Activated T-helper 2 cell treated with anti-CD3 and anti-CD28 coated beads, Interferon-gamma antibody, Interleukin-2, Interleukin-4, amounts not matched to agents 10 μg/mL and 5 μg/mL and 100 μg/mL, durations not matched to agents 14 hours and 24 hours and 36 hours (primary cell): Measurements from ENCODE around the gene PTPN7. TPM values are rescaled to one million over a fixed set of nuclear protein-coding genes. Genes with fewer than 3 reads are reported as not detected.
A peak's percentile ranks its signal among the peaks of the same experiment; 100 is the strongest.

Source experiments
- DNase-seq: peaks from one replicate; pipeline ENCODE4 v3.0.0; 2021; ENCODE audit warnings: low spot score
- H3K27ac Mint-ChIP-seq: one replicate; pipeline ENCODE4 v1.8.0; 2021; ENCODE audit warnings: mixed read lengths
- H3K27me3 Mint-ChIP-seq: one replicate; pipeline ENCODE4 v1.8.0; 2021; ENCODE audit warnings: low read depth, mixed read lengths
- H3K36me3 Mint-ChIP-seq: one replicate; pipeline ENCODE4 v1.8.0; 2021; ENCODE audit warnings: low read depth, mixed read lengths
- H3K4me1 Mint-ChIP-seq: one replicate; pipeline ENCODE4 v1.8.0; 2021; ENCODE audit warnings: low read depth, mixed read lengths
- H3K4me3 Mint-ChIP-seq: one replicate; pipeline ENCODE4 v1.8.0; 2021; ENCODE audit warnings: low read depth, mild to moderate bottlenecking, moderate library complexity, mixed read lengths
- H3K9me3 Mint-ChIP-seq: one replicate; pipeline ENCODE4 v1.8.0; 2021; ENCODE audit warnings: mixed read lengths
- intact Hi-C: fragments of 100-400 bp; cut with micrococcal nuclease; formaldehyde crosslinking; loops from one replicate; pipeline ENCODE4 v1.15.1; 2023
- total RNA-seq: library from RNA; stranded (reverse); gene quantifications from 2 replicates; pipeline ENCODE4 v1.2.3, GENCODE V29; 2022

Gene PTPN7
- 388 and 398 TPM in 2 replicates for total RNA-seq

DNA sequence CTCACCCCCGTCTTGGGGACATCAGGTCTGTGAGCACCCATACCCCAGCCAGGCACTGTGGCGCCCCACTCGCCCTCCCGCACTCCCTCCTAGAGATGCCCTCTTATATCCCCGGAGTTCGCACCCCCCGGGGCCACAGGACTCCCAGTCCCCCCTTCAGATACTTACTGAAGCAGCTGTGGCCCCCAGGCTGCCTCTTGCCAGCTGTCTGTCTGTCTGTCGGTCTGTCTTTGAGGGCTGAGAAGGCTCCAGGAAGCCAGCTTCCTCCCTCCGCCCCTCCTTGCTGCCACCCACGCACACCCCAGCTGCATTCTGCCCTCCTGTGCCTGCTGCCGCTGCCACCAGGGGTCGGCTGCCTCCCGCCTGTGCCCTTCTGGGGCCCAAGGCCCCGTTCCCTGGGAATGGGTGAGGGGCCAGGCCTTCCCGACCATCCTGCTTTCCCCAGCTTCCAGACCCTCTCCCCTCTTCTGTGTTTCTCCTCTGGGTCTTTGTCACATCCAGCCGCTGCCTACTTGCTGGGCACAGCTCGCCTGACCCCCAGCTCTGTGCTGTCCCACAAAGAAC is at the start of gene PTPN7:
Gene PTPN7 (minus strand): TSS at position 226 of the 564 bp plus-strand sequence. CDS start 1,200 bp downstream, outside the sequence.
- peak within 1 kb of the TSS; percentile 99 for H3K27ac Mint-ChIP-seq
- peak within 1 kb of the TSS; percentile 100 for H3K4me3 Mint-ChIP-seq
- no peaks in the 10 kb centered on the region for H3K9me3 Mint-ChIP-seq
- H3K4me1 Mint-ChIP-seq = peaks cover 61% of the 10 kb centered on the region
- intact Hi-C loops = loop anchor here (5.0 kb wide), 1 partner anchor 1143 kb away; no protein-coding TSS in a partner anchor
- H3K27me3 Mint-ChIP-seq = no peaks in the 10 kb centered on the region
- peaks cover 59% of the 10 kb centered on the region for H3K36me3 Mint-ChIP-seq
- peak; percentile 58 for DNase-seq

DNA sequence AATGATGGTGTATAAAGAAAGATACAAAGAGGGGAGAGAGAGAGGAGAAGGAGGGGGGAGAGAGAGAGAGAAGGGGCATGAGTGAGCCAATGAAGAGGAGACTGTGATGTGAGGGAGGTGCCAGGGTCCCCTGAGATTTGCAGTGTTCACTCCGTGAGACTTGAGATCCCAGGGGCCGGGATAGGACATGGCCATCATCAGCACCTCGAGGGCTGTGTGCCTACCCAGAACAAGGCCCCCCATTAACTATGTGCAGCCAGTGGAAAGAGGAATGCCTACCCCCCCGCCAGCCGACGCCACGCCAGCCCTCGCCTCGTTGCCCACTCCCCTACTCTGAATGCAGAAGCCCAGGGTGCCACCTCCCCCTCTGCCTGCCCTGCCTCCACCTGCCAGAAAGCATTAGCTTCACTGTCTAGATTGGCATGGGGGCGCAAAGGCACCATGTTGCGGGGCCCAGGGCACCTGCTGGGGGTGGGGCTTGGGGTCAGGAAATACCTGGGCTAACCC is 48.0 kb upstream of the PTPN7 start:
- Mint-ChIP-seq H3K36me3 (no peaks in the 10 kb centered on the region), H3K4me3 (no peak overlapping the region), H3K27ac (no peak overlapping the region), H3K4me1 (no peaks in the 10 kb centered on the region), H3K27me3 (peaks cover 23% of the 10 kb centered on the region), H3K9me3 (no peaks in the 10 kb centered on the region)
- intact Hi-C loops = no loop called here
- DNase-seq = no peak

DNA sequence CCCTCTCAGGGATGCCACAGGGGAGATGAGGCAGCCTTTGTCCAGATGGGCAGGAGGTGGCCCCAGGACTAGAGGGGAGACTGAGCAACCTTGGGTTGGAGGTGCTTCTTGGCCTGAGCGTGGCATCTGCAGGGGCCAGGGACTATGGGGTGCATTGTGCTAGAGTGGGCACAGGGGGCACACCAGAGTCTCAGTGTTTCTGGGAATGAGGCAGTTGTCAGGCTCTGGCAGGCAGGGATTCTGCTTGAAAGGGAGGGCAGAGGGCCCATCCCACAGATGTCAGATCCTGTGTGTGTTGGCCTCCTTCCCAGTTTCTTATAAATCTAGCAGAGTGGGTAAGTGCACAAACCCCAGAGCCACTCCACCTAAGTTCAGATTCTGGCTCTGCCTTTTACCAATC is 46.9 kb upstream of the PTPN7 start:
- no peaks in the 10 kb centered on the region for H3K36me3 Mint-ChIP-seq
- DNase-seq = no peak
- H3K27ac Mint-ChIP-seq = no peak overlapping the region
- no peaks in the 10 kb centered on the region for H3K4me1 Mint-ChIP-seq
- H3K27me3 Mint-ChIP-seq = peaks cover 12% of the 10 kb centered on the region
- H3K4me3 Mint-ChIP-seq = no peak overlapping the region
- no peaks in the 10 kb centered on the region for H3K9me3 Mint-ChIP-seq
- intact Hi-C loops = no loop called here

DNA sequence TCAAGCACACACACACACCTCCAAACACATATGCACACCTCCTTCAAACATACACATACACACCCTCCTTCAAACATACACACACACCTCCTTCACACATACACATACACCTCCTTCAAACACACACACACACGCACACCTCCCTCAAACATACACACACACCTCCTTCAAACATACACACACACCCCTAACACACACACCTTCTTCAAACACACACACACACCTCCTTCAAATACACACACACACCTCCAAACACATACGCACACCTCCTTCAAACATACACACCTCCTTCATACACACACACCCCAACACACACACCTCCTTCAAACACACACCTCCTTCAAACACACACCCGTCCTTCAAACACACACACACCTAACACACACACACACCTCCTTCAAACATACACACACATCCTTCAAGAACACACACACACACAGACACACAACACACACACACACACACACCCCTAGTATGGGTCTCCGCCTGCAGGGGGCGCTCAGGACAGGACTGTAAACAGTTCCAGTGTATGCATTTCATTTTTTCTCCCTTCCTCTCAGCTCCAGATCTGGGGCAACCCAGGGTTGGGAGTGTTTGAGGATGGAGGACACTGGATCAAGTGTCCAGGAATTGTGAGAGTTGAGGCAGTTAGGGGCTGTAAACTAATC is 45.3 kb upstream of the PTPN7 start:
- H3K9me3 Mint-ChIP-seq = no peaks in the 10 kb centered on the region
- no peak for DNase-seq
- intact Hi-C loops = no loop called here
- peaks cover 7% of the 10 kb centered on the region for H3K27me3 Mint-ChIP-seq
- no peaks in the 10 kb centered on the region for H3K36me3 Mint-ChIP-seq
- H3K27ac Mint-ChIP-seq = no peak overlapping the region
- peaks cover 5% of the 10 kb centered on the region for H3K4me1 Mint-ChIP-seq
- no peak overlapping the region for H3K4me3 Mint-ChIP-seq

DNA sequence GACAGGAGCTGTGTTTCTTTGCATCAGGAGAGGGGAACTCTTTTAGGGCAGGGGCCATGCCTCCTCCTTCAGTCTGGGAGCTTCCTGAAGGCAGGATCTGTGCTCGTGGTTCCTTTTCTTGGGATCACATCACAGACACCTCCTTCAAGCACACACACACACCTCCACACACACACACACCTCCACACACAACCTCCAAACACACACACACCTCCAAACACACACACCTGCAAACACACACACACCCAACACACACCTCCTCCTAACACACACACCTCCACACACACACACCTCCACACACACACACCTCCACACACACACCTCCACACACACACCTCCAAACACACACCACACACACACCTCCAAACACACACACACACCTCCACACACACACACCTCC is 43.7 kb upstream of the PTPN7 start:
- H3K9me3 Mint-ChIP-seq = no peaks in the 10 kb centered on the region

DNA sequence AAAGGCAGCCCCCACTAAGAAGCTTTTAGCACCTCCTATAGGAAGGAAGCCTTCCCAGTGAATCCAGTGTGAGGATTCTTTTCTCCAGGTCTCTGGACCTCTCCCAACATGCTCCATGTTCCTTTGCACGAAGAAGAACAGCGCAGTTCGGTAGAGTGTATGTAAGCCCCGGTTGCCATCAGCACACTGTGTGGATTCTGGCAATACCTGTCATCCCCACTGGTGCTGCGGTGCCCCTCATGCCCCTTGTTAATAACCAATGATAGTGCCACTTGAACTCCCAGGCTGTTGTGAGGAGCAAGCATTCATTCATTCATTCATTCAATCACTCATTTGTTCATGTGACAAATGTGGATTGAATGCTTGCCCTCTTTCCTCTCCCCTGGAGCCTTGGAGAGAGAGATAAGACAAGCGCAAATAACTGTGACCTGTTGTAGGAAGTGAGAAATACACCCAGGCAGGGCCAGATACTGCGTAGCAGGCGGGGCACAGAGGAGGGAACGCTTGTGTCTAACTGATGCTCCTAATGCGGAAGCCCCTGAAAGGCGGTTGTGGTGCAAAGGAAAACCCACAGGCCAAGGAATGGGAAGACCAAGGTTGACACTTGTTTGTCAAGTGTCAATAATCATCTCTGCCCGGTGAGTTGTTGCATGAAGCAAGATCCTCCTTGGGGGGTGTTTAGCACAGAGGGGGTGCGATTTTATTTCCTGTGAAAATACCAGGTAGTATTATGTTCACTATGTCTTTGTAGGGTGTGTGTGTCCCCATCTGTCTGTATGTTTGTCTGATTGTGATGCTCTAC is 43.0 kb upstream of the PTPN7 start:
- Mint-ChIP-seq H3K36me3 (no peaks in the 10 kb centered on the region), H3K27me3 (peaks cover 11% of the 10 kb centered on the region), H3K9me3 (no peaks in the 10 kb centered on the region), H3K4me1 (peaks cover 5% of the 10 kb centered on the region), H3K27ac (no peak overlapping the region), H3K4me3 (no peak overlapping the region)
- DNase-seq = no peak
- intact Hi-C loops = no loop called here

More for the DNA sequence above, 43.7 kb upstream of the PTPN7 start:
- Mint-ChIP-seq H3K4me1 (peaks cover 5% of the 10 kb centered on the region), H3K27ac (no peak overlapping the region), H3K27me3 (peaks cover 11% of the 10 kb centered on the region), H3K4me3 (no peak overlapping the region), H3K36me3 (no peaks in the 10 kb centered on the region)
- DNase-seq = no peak
- intact Hi-C loops = no loop called here

DNA sequence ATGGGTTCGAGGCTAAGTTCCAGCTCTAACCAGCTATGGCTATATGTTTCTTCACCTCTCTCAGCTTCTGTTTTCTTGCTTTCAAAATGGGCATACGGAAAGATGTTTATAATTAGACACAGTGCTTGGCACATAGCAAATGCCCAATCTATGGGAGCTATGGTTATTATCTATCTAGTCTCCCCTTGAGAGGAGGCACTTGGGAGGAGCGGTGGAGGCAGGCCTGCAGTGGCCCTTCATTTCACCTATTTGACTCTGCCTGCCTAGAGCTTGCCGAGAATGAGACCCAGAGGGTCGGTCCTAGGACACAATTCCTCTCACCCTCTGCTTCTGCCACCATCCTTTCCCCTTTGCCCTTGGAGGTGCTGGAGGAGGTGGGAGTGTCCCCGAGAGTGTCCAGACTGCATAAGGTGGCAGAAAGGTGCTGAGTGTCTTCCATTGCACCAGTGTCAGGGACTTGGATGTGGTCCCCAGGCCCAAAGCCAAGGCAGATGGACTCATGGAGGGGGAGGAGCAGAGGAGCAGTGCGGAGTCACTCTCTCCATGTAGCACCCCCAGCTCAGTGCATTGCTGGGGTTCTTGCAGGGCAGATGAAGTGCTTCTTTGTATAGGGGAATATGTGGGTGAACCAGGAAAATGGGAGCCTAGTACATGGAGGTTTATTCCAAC is 42.2 kb upstream of the PTPN7 start:
- DNase-seq = no peak
- intact Hi-C loops = no loop called here
- no peaks in the 10 kb centered on the region for H3K9me3 Mint-ChIP-seq
- H3K27me3 Mint-ChIP-seq = peaks cover 15% of the 10 kb centered on the region
- H3K36me3 Mint-ChIP-seq = no peaks in the 10 kb centered on the region
- H3K27ac Mint-ChIP-seq = no peak overlapping the region
- peaks cover 5% of the 10 kb centered on the region for H3K4me1 Mint-ChIP-seq
- no peak overlapping the region for H3K4me3 Mint-ChIP-seq

DNA sequence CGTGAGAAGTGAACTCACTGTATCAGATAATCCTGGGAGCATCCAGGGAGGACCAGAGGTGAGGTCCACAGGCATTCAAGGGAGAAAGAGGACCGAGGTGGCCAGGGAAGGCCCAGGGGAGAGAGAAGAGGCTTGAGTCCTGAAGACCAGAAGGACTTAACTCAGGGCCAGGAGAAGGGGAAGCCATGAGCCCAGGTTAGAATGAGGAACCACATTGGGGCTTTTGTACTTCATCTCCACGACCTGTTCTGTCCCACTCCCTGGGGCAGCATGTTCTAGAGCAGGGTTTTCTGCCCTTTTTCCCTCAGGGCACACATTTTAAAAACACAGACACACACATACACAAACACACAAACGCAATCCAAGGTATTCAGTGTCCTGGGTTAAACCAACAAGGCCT is 41.6 kb upstream of the PTPN7 start:
- no peak for DNase-seq
- Mint-ChIP-seq H3K27ac (no peak overlapping the region), H3K27me3 (peaks cover 21% of the 10 kb centered on the region), H3K9me3 (no peaks in the 10 kb centered on the region), H3K36me3 (no peaks in the 10 kb centered on the region), H3K4me3 (no peak overlapping the region), H3K4me1 (peaks cover 5% of the 10 kb centered on the region)
- intact Hi-C loops = no loop called here

DNA sequence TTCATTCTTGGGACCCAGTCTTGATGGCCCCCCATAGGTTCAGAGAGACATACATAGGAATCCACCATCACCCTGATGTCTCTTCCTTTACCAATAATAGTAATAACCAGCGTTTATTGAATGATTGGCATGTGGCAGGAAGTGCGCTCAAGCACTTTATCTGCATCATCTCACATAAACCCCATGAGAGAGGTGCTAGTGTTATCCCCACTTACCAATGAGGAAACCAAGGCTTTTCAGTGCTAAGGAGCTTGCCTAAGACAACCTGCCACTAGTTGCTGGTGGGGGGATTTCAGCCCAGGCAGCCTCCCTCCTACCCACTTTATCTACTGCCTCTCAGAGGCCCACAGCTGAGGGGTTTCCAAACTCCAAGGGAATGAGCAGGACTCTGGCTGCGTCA is 40.9 kb upstream of the PTPN7 start:
- intact Hi-C loops = no loop called here
- no peak for DNase-seq
- H3K4me1 Mint-ChIP-seq = peaks cover 5% of the 10 kb centered on the region
- H3K9me3 Mint-ChIP-seq = no peaks in the 10 kb centered on the region
- no peaks in the 10 kb centered on the region for H3K36me3 Mint-ChIP-seq
- peaks cover 24% of the 10 kb centered on the region for H3K27me3 Mint-ChIP-seq
- no peak overlapping the region for H3K4me3 Mint-ChIP-seq
- H3K27ac Mint-ChIP-seq = no peak overlapping the region

DNA sequence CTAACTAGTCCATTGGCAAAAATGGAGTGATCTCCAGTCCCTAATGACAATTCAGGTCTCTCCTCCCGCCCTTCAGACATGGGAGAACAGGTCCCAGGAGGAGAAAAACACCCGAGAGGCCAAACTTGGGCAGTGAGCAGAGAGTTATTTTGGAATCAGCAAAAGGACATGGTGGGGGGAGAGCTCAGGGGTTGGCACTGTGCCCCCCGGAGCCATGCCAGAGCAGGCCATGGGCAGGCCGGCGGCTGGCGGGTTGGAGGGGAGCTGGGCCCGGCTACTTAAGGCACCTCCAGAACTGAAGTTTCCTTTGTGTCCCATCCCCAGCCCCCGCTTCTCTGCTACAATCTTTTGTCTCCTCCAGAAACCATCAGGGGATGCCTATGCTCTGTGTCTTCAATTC is 40.3 kb upstream of the PTPN7 start:
- H3K27ac Mint-ChIP-seq = no peak overlapping the region
- H3K9me3 Mint-ChIP-seq = no peaks in the 10 kb centered on the region
- no peaks in the 10 kb centered on the region for H3K36me3 Mint-ChIP-seq
- H3K27me3 Mint-ChIP-seq = peaks cover 28% of the 10 kb centered on the region
- H3K4me1 Mint-ChIP-seq = peaks cover 5% of the 10 kb centered on the region
- DNase-seq = no peak
- no peak overlapping the region for H3K4me3 Mint-ChIP-seq
- intact Hi-C loops = no loop called here

DNA sequence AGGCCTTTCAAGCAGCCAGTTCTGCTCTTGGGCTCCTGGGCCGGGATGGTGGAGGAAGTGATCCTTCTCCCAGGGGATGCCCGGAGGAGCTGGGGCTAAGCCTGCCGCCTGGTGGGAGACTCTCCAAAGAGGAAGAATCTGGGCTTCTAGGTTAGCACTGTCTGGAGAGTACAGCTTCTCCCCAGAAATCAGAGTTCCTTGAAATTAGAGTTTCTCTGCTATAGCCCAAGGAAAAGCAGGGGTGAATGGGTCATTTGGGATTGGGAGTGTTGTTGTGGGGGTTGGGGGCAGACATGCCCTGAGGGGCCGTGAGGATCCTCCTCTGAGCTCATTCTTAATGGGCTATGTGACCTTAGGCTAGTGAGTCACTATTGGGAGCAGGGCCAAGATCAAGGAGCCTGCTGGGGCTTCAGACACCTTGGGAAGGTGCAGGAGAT is 39.7 kb upstream of the PTPN7 start:
- no peaks in the 10 kb centered on the region for H3K9me3 Mint-ChIP-seq
- H3K36me3 Mint-ChIP-seq = no peaks in the 10 kb centered on the region
- intact Hi-C loops = no loop called here
- peaks cover 34% of the 10 kb centered on the region for H3K27me3 Mint-ChIP-seq
- no peak overlapping the region for H3K27ac Mint-ChIP-seq
- no peak overlapping the region for H3K4me3 Mint-ChIP-seq
- DNase-seq = no peak
- H3K4me1 Mint-ChIP-seq = peaks cover 5% of the 10 kb centered on the region

DNA sequence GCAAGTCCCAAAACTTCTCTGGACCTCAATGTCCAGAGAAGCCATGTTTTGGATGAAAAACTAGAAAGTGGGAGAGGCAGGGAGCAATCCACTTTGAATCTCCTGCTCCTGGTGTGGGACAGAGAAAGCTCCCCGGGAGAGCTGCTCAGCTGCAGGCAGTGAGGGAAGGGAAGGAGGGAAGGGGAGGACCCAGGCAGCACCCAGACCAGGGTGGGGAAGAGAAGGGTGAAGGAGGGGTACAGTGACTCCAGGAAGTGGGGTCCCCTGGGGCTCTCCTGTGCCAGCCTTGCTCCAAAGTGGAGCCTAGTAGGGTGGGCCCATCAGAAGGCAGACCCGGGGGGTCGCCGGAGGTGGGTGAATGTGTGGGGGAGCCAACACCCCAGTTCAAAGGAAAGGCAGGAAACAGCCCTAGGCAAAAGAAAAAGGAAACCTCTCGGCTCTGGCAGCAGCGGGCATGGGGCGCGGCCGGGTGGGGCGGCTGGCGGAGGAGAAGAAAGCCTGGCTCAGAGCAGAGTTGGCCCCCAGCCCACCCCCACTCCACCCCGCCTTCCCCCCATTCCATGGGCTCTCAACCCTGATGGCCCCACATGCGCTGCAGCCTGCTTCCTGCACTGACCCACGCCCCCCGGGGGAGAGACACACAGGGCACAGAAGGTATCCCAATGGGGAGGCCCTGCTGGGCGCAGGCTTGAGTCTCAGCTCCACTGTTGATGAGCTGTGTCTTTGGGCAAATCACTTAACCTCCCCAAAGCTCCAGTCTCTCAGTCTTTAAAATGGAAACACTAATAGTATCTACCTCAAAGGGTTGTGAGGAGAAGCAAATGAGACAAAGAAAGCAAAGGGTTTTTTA is 38.9 kb upstream of the PTPN7 start:
- Mint-ChIP-seq H3K27ac (no peak overlapping the region), H3K27me3 (peaks cover 41% of the 10 kb centered on the region), H3K36me3 (no peaks in the 10 kb centered on the region), H3K4me1 (peaks cover 5% of the 10 kb centered on the region), H3K9me3 (no peaks in the 10 kb centered on the region), H3K4me3 (no peak overlapping the region)
- intact Hi-C loops = no loop called here
- DNase-seq = no peak
